KMS-11 (cell line): Measurements from ENCODE around the gene DNAJC4.

ENCODE experiments used
- H2AFZ ChIP-seq: fragments of 200-600 bp; sonication (generic); 2 replicates; pipeline ENCODE4 v1.6.1; 2016; ENCODE audit warnings: antibody characterized with exemption, mixed run types, low read depth
- H3K27ac ChIP-seq: fragments of 200-600 bp; sonication (generic); 2 replicates; pipeline ENCODE4 v1.6.1; 2016; ENCODE audit warnings: mild to moderate bottlenecking, mixed run types
- H3K27me3 ChIP-seq: fragments of 200-600 bp; sonication (generic); 2 replicates; pipeline ENCODE4 v1.6.1; 2017; ENCODE audit warnings: mild to moderate bottlenecking, low read depth, mixed run types, moderate library complexity; ENCODE audit not compliant: insufficient read depth
- H3K36me3 ChIP-seq: fragments of 200-600 bp; sonication (generic); 2 replicates; pipeline ENCODE4 v1.6.1; 2017; ENCODE audit warnings: mild to moderate bottlenecking, mixed run types; ENCODE audit not compliant: insufficient read depth
- H3K4me1 ChIP-seq: fragments of 200-600 bp; sonication (generic); 2 replicates; pipeline ENCODE4 v1.6.1; 2016; ENCODE audit warnings: mild to moderate bottlenecking, low read depth, mixed run types; ENCODE audit not compliant: poor library complexity, severe bottlenecking
- H3K4me2 ChIP-seq: fragments of 200-600 bp; sonication (generic); 2 replicates; pipeline ENCODE4 v1.7.0; 2016; ENCODE audit warnings: mild to moderate bottlenecking, mixed run types
- H3K4me3 ChIP-seq: fragments of 200-600 bp; sonication (generic); IDR thresholded peaks from 2 replicates; pipeline ENCODE4 v1.6.1; 2017; ENCODE audit warnings: low read depth, low read length, mixed read lengths; ENCODE audit not compliant: insufficient read depth
- H3K79me2 ChIP-seq: fragments of 200-600 bp; sonication (generic); 2 replicates; pipeline ENCODE4 v1.6.1; 2016; ENCODE audit warnings: low read depth, mixed run types; ENCODE audit not compliant: insufficient read depth
- H3K9ac ChIP-seq: fragments of 200-600 bp; sonication (generic); 2 replicates; pipeline ENCODE4 v1.6.1; 2016; ENCODE audit warnings: mild to moderate bottlenecking, mixed run types
- H4K20me1 ChIP-seq: fragments of 200-600 bp; sonication (generic); 2 replicates; pipeline ENCODE4 v1.6.1; 2016; ENCODE audit warnings: mild to moderate bottlenecking, mixed run types; ENCODE audit not compliant: insufficient read depth
- CTCF ChIP-seq: fragments of 200-600 bp; sonication (generic); conservative IDR thresholded peaks from 2 replicates; pipeline ENCODE4 v1.6.1; 2017; ENCODE audit warnings: low read depth, mild to moderate bottlenecking, antibody characterized with exemption, low read length, moderate library complexity, mixed read lengths

Gene DNAJC4

GRCh38 chr11:64255135-64256128 is 25.1 kb downstream of the DNAJC4 start:
- TF ChIP-seq CTCF: no peak
- H3K27ac ChIP-seq: no peak overlapping the region
- no peak overlapping the region for H3K9ac ChIP-seq
- H3K4me2 ChIP-seq: no peak overlapping the region
- no peak overlapping the region for H3K4me3 ChIP-seq
- H2AFZ ChIP-seq: no peak overlapping the region
- peaks cover 6% of the 10 kb centered on the region for H3K4me1 ChIP-seq
- no peaks in the 10 kb centered on the region for H4K20me1 ChIP-seq
- H3K27me3 ChIP-seq: no peaks in the 10 kb centered on the region
- no peaks in the 10 kb centered on the region for H3K79me2 ChIP-seq
- no peaks in the 10 kb centered on the region for H3K36me3 ChIP-seq

GRCh38 chr11:64256300-64256699 is 26.0 kb downstream of the DNAJC4 start:
- no peaks in the 10 kb centered on the region for H3K79me2 ChIP-seq
- no peak overlapping the region for H3K27ac ChIP-seq

GRCh38 chr11:64258356-64258755 is 28.0 kb downstream of the DNAJC4 start:
- H3K9ac ChIP-seq: no peak overlapping the region
- no peak for TF ChIP-seq CTCF
- H3K27ac ChIP-seq: no peak overlapping the region
- no peak overlapping the region for H3K4me2 ChIP-seq
- H3K27me3 ChIP-seq: no peaks in the 10 kb centered on the region
- H3K4me3 ChIP-seq: no peak overlapping the region
- no peaks in the 10 kb centered on the region for H3K4me1 ChIP-seq
- H4K20me1 ChIP-seq: no peaks in the 10 kb centered on the region
- H3K79me2 ChIP-seq: no peaks in the 10 kb centered on the region
- no peak overlapping the region for H2AFZ ChIP-seq
- H3K36me3 ChIP-seq: no peaks in the 10 kb centered on the region

More at GRCh38 chr11:64256300-64256699, 26.0 kb downstream of the DNAJC4 start:
- Histone ChIP-seq H3K27me3 (no peaks in the 10 kb centered on the region), H2AFZ (no peak overlapping the region), H3K36me3 (no peaks in the 10 kb centered on the region), H3K4me2 (no peak overlapping the region), H3K4me3 (no peak overlapping the region), H3K4me1 (peaks cover 6% of the 10 kb centered on the region), H3K9ac (no peak overlapping the region), H4K20me1 (no peaks in the 10 kb centered on the region)
- TF ChIP-seq CTCF: no peak

GRCh38 chr11:64258946-64259532 is 28.7 kb downstream of the DNAJC4 start:
- Histone ChIP-seq H3K36me3 (no peaks in the 10 kb centered on the region), H3K27me3 (no peaks in the 10 kb centered on the region), H3K4me2 (no peak overlapping the region), H3K27ac (no peak overlapping the region), H3K79me2 (no peaks in the 10 kb centered on the region), H3K4me3 (no peak overlapping the region), H3K9ac (no peak overlapping the region), H3K4me1 (no peaks in the 10 kb centered on the region), H2AFZ (no peak overlapping the region), H4K20me1 (no peaks in the 10 kb centered on the region)
- no peak for TF ChIP-seq CTCF
